HFF-Myc (cell line): ENCODE data around the gene FAM3A.
"Not testable (repeated sequence)": the region's sequence is repeated elsewhere in the genome, so short reads cannot be mapped to it uniquely, and the experiment has no call there.

ENCODE experiments used
- DNase-seq: peaks from one replicate; pipeline ENCODE4 v3.0.0-alpha.2; 2011; ENCODE audit warnings: low read depth; ENCODE audit errors: extremely low read depth
- H3K4me3 ChIP-seq: replicated peaks from 2 replicates; pipeline ENCODE4 v1.5.1; 2011; ENCODE audit warnings: low read depth, mild to moderate bottlenecking, control low read depth, low read length
- TF ChIP-seq, protein P1 (sequence below): IDR thresholded peaks from 2 replicates; pipeline ENCODE4 v1.5.1; 2012; ENCODE audit warnings: mild to moderate bottlenecking, low read depth, low read length, control low read depth; ENCODE audit errors: missing control alignments

FAM3A gene

DNA sequence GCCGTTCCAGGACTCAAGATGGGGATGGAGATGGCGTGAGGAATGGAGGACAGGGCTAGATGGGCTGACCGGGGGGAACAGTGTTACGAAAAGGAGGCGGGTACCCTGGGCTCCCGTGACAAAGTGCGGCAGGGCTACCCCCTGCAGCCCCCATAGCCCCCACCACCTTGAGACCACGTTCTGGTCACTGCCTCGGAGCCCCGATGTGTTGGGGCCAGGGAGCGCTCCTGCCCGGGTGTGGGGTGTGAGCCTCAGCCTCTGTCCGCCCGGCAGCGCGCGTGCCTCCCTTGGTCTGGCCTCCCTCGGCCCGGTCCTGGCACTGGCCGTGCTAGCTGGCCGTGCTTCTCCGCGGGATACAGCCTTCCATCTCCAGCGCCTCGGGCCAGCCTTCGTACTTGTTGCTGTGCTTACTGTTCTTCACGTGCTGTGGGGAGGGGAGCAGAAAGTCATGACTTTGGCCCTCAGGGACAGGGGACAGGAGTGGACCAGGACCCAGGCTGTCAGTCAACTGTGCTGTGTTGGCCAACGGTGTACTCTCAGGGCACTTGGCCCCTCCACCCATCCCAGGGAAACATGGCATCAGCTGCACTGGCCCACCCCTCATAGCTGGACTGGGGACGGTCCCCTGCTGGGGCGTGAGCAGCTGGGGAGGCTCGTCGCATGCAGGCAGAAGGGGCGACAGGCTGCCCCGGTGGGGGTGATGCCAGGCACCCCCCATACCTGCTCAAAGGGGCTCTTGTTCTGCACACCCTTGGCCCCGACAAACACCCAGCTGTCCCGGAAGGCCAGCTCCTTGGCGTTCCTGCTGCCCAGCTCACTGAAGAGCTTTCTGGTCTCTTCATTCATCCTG lies 9.3 kb downstream of the FAM3A start:
- TF ChIP-seq, protein P1, sequence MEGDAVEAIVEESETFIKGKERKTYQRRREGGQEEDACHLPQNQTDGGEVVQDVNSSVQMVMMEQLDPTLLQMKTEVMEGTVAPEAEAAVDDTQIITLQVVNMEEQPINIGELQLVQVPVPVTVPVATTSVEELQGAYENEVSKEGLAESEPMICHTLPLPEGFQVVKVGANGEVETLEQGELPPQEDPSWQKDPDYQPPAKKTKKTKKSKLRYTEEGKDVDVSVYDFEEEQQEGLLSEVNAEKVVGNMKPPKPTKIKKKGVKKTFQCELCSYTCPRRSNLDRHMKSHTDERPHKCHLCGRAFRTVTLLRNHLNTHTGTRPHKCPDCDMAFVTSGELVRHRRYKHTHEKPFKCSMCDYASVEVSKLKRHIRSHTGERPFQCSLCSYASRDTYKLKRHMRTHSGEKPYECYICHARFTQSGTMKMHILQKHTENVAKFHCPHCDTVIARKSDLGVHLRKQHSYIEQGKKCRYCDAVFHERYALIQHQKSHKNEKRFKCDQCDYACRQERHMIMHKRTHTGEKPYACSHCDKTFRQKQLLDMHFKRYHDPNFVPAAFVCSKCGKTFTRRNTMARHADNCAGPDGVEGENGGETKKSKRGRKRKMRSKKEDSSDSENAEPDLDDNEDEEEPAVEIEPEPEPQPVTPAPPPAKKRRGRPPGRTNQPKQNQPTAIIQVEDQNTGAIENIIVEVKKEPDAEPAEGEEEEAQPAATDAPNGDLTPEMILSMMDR = no peak
- no peak overlapping the region for H3K4me3 ChIP-seq
- no peak for DNase-seq

DNA sequence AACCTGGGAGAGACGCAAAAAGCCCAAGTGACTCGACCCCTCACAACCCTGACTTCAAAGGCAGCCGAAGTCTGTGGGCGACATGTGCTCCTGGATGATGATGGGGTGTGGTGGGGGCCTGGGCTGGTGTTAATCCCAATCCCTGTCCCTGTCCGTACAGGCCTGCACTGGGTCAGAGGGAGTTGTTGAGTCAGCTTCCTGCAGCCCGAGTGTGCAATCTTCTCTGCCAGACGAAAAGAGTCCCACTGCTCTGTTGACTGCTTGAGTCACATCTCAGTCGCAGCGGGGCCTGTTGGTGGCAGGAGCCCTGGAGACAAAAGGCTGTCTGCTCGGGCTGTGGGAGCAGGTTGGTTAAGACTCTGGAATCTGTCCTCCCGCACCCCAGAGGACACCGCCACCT lies 10.3 kb downstream of the FAM3A start:
- TF ChIP-seq, protein P1 = no peak
- DNase-seq = no peak
- no peak overlapping the region for H3K4me3 ChIP-seq

DNA sequence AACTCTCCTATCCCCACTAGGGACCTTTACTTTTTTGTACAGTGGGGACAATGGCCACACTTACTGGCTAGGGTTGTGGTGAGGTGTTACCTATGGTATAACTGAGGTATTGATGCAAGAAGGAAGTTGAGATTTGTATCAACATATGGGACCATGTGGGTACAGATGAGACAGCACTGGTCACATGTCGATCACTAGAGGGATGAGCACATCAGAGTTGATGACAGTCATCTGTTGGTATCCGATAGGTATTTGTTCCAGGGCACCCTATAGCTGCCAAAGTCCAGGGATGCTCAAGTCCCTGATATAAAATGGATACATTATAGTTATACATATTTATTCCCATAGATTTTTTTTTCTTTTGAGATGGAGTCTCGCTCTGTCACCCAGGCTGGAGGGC lies 13.0 kb downstream of the FAM3A start:
- DNase-seq = no peak
- TF ChIP-seq, protein P1 = no peak
- H3K4me3 ChIP-seq = no peak overlapping the region

GRCh38 chrX:154502098-154502497 lies 13.9 kb downstream of the FAM3A start:
- DNase-seq = no peak
- no peak overlapping the region for H3K4me3 ChIP-seq
- TF ChIP-seq, protein P1 = no peak

- not testable (repeated sequence) for DNase-seq, H3K4me3 ChIP-seq
Measured at GRCh38 chrX:154501423-154501822, 14.6 kb downstream of the FAM3A start.

- not testable (repeated sequence) for H3K4me3 ChIP-seq, DNase-seq
Measured at GRCh38 chrX:154496591-154497137, 19.4 kb downstream of the FAM3A start.

- no peak overlapping the region for H3K4me3 ChIP-seq
- TF ChIP-seq, protein P1 = no peak
- DNase-seq = no peak
Measured at GRCh38 chrX:154495472-154495922, 20.5 kb downstream of the FAM3A start.
